Esophagus squamous epithelium (tissue), 4 donors: ENCODE measurements around the gene ADGRG1.

Experiments
- POLR2A ChIP-seq, 4 donors: fragments of 450-650 bp; IDR thresholded peaks; one replicate each; pipeline ENCODE4 v1.6.1; 2017; ENCODE audit warnings: antibody characterized with exemption in 4 of 4, mild to moderate bottlenecking in 4 of 4, moderate library complexity in 3 of 4
- TF ChIP-seq, protein P1 (sequence below), 6 experiments: fragments of 450-650 bp in 4 of 6; fragments of 200-600 bp in 2 of 6; sonication (generic) in 2 of 6; IDR thresholded peaks; one replicate each; pipeline ENCODE4 v1.5.1; 2016 to 2019; ENCODE audit warnings: antibody characterized with exemption in 6 of 6, mild to moderate bottlenecking in 4 of 6, moderate library complexity in 4 of 6

DNA sequence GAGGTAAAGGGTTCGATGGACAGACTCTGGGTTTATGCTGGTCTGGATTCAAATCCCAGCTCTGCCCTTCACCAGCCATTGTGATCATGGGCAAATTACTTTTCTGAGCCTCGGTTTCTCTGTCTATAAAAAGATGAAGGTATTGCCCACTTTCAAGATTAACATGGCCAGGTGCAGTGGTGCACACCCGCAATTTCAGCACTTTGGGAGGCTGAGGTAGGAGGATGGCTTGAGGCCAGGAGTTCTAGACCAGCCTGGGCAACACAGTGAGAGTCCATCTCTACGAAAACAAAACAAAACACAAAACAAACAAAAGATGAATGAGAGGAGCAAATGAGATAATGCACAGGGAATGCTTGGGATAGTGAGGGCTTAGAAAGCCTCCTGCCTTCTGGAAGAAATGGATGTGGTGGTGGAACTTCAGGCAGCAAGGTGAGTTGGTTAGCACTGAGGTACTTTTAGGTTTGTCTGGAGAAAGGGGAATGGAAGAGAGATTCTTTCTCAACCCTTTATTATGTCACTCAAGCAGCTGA is 48.2 kb downstream of the ADGRG1 start:
- TF ChIP-seq, protein P1, sequence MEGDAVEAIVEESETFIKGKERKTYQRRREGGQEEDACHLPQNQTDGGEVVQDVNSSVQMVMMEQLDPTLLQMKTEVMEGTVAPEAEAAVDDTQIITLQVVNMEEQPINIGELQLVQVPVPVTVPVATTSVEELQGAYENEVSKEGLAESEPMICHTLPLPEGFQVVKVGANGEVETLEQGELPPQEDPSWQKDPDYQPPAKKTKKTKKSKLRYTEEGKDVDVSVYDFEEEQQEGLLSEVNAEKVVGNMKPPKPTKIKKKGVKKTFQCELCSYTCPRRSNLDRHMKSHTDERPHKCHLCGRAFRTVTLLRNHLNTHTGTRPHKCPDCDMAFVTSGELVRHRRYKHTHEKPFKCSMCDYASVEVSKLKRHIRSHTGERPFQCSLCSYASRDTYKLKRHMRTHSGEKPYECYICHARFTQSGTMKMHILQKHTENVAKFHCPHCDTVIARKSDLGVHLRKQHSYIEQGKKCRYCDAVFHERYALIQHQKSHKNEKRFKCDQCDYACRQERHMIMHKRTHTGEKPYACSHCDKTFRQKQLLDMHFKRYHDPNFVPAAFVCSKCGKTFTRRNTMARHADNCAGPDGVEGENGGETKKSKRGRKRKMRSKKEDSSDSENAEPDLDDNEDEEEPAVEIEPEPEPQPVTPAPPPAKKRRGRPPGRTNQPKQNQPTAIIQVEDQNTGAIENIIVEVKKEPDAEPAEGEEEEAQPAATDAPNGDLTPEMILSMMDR (IDR thresholded peaks at IDR 0.05) = no peak
- no peak for TF ChIP-seq POLR2A (IDR thresholded peaks at IDR 0.05)
